Right cardiac atrium (tissue), 5 donors: ENCODE measurements around the gene SND1. TPM values are rescaled to one million over a fixed set of nuclear protein-coding genes. Genes with fewer than 3 reads are reported as not detected.

Experiments used
- ATAC-seq, 2 donors: fragments of 200-7000 bp; cut with Tn5 transposase; one replicate each; pipeline versions ENCODE4 v1.8.0 to v1.9.1; 2020; ENCODE audit warnings: moderate library complexity in 2 of 2, mild to moderate bottlenecking in 1 of 2
- DNase-seq, 3 donors: peaks; one replicate each; pipeline ENCODE4 v3.0.0-alpha.2; 2020
- H3K27ac ChIP-seq: one replicate; pipeline ENCODE4 v1.5.1; 2013; ENCODE audit warnings: mild to moderate bottlenecking, low read length, control low read depth, moderate library complexity
- H3K27me3 ChIP-seq: one replicate; pipeline ENCODE4 v1.6.1; 2013; ENCODE audit not compliant: control insufficient read depth, insufficient read depth
- H3K4me1 ChIP-seq: one replicate; pipeline ENCODE4 v1.6.1; 2013; ENCODE audit warnings: low read length; ENCODE audit not compliant: control insufficient read depth, insufficient read depth
- H3K4me3 ChIP-seq: one replicate; pipeline ENCODE4 v1.5.1; 2013; ENCODE audit warnings: low read length, control low read depth
- H3K9me3 ChIP-seq: one replicate; pipeline ENCODE4 v1.6.1; 2013; ENCODE audit warnings: low read length; ENCODE audit not compliant: control insufficient read depth
- WGBS: extraction: QIAGEN DNeasy Blood & Tissue Kit; methylation state at CpG from one replicate; pipeline ENCODE4 v1.1.7; 2013; 5-methylcytosine and 5-hydroxymethylcytosine counted together
- intact Hi-C, 4 donors: fragments of 100-400 bp; cut with DNase I; formaldehyde crosslinking; loops; one replicate each; pipeline versions ENCODE4 v1.11.0 to v1.14.0; 2022 to 2023
- polyA plus RNA-seq: library from polyadenylated mRNA; stranded (reverse); fragments of 200-250 nt; gene quantifications from one replicate; pipeline ENCODE4 v1.2.3, GENCODE V29; 2013
- total RNA-seq, 4 donors: library from RNA; stranded (reverse); fragmentation: NEBNext Ultra II Directional; extraction: Animal tissue kit (Norgen Biotek cat#: 25700); gene quantifications; one replicate each; pipeline ENCODE4 v1.2.1, GENCODE V29; 2021
- donor health status: healthy with polysubstance abuse.
- donor health status: DM: no; HTN: yes; CAD: no.
- donor health status: DM: no; HTN: no; CAD: no.
- donor health status: DM: no; HTN: yes; CAD: no; lungs with severe emphysema.
- donor health status: DM: yes; HTN: yes; CAD: no.

The SND1 gene
- total and polyA plus RNA-seq, 5 donors: 50.0 to 107 (median 89.3) TPM

DNA sequence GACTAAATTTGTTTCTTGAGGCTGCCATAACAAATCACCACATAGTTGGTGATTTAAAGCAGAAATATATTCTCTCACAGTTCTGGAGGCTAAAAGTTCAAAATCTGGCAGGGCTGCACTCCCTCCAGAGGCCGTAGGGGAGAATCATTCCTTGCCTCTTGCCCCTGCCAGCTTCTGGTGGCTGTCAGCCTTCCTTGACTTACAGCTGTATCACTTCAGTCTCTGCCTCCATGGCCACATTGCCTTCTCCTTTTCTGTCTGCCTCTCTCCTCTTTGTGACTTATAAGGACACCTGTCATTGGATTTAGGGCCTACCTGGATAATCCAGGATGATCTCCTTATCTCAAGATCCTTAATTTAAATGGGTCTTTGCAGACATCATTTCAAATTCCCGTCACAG, 385.1 kb downstream of the SND1 start:
- intact Hi-C loops: loop anchor here in 2 of 4 donors (5.0 to 10.0 kb wide), 2 partner anchors 175 to 322 kb away; no protein-coding TSS in a partner anchor
- Histone ChIP-seq H3K4me1 (peaks cover 1% of the 10 kb centered on the region), H3K27me3 (no peaks in the 10 kb centered on the region), H3K4me3 (no peak overlapping the region), H3K9me3 (no peaks in the 10 kb centered on the region), H3K27ac (no peak overlapping the region)
- no peak for ATAC-seq
- DNase-seq: no peak
- WGBS: 96% methylated on average over 2 of the region's 2 CpGs

DNA sequence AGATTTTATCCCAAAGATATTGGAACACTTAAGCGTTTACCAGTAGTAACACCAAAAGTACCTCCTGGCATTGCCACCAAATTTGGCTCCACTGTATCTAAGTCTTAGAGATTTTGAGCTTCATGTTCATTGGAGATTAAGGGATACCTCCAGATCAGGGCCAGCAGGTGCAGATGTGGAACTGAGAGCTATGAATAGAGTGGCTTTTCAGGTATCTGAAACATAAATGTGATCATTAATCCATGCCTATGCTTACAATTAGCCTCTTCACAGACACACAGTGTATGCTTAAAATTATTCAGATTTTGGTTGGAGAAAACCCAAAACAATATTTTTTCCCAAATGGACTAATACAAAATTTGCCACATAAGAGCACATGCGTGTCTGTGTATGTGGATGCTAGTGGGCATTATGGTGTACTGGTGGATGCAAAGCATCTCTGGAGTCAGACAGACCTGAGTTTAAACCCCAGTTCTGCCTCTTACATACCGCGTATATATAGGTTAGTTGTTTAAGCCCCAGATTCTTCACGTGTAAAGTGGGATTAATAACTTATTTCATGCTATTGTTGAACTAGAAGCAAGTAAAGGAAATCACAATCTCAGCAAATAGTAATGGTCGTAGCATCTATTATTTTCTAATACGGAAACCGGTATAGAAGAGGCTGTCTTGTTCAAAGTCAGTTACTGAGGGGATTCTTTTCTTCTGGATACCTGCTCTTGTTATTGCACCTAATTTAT, 386.1 kb downstream of the SND1 start:
- no peaks in the 10 kb centered on the region for H3K9me3 ChIP-seq
- WGBS: 97% methylated on average over 8 of the region's 8 CpGs
- no peak overlapping the region for H3K4me3 ChIP-seq
- DNase-seq (no peak), ATAC-seq (no peak)
- no peaks in the 10 kb centered on the region for H3K27me3 ChIP-seq
- intact Hi-C loops: loop anchor here in 2 of 4 donors (5.0 to 10.0 kb wide), 2 partner anchors 174 to 323 kb away; no protein-coding TSS in a partner anchor
- no peaks in the 10 kb centered on the region for H3K4me1 ChIP-seq
- H3K27ac ChIP-seq: no peak overlapping the region

DNA sequence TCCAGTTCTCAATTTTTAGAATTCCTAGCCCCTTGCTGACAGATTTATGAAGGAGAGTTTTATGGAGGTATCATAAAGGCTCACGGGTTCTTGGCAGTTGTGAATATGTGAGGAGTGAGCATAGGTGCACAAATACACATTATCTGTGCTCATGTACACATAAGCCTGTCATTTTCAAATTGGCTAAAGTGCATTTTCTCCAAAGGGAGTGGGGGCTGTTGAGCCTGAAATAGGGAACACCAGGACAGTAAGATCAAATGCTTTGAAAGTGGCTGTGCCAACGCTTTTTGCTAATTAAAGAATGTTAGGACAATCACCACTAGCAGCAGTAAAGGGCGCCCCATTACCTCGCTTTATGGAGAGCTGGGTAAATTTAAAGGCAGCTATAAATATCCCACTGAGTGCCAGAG, 387.6 kb downstream of the SND1 start:
- DNase-seq (no peak), ATAC-seq (no peak)
- Histone ChIP-seq H3K4me1 (no peaks in the 10 kb centered on the region), H3K27me3 (no peaks in the 10 kb centered on the region), H3K4me3 (no peak overlapping the region), H3K27ac (no peak overlapping the region), H3K9me3 (no peaks in the 10 kb centered on the region)
- WGBS: 97% methylated on average over 4 of the region's 4 CpGs
- intact Hi-C loops: loop anchor here in 2 of 4 donors (5.0 to 10.0 kb wide), 2 partner anchors 173 to 325 kb away; no protein-coding TSS in a partner anchor

DNA sequence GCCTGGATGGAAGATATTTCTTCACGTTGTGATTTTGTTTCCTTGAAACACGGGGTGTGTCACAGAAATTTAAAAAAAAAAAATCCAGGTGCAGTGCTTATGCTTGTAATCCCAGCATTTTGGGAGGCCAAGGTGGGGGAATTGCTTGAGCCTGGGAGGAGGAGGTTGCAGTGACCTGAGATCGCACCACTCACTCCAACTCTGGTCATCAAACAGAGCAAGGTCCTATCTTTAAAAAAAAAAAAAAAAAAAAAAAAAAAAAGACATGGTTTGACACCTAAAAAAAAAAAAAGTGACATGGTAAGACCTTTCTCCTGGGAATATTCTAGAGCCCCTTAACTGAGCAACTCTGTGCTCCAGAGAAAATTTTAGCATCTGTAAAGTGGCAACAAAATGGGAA, 388.2 kb downstream of the SND1 start:
- intact Hi-C loops: no loop called here
- H3K27me3 ChIP-seq: no peaks in the 10 kb centered on the region
- no peak overlapping the region for H3K4me3 ChIP-seq
- ATAC-seq (no peak), DNase-seq (no peak)
- WGBS: 91% methylated on average over 3 of the region's 3 CpGs
- no peaks in the 10 kb centered on the region for H3K4me1 ChIP-seq
- no peaks in the 10 kb centered on the region for H3K9me3 ChIP-seq
- no peak overlapping the region for H3K27ac ChIP-seq

DNA sequence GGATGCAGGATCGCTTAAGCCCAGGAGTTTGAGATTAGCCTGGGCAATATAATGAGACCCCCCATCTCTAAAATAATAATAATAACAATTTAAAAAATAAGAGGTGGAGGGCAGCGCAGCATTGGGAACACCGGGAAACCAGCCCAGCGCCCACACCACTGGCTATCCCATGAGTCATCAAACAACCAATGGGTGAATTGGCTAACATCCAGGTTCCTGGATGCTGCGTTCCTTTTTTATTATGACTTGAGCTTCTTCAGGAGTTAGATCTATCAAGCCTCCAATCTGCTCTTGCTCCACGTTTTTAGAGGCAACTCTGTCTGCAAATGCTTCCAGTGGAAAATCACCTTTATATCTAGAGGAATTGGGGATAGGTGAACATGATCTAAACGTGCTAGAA, 389.2 kb downstream of the SND1 start:
- DNase-seq: no peak
- 59% methylated on average over 7 of the region's 7 CpGs for WGBS
- Histone ChIP-seq H3K4me1 (no peaks in the 10 kb centered on the region), H3K27me3 (no peaks in the 10 kb centered on the region), H3K27ac (no peak overlapping the region), H3K9me3 (no peaks in the 10 kb centered on the region), H3K4me3 (no peak overlapping the region)
- intact Hi-C loops: no loop called here
- no peak for ATAC-seq

DNA sequence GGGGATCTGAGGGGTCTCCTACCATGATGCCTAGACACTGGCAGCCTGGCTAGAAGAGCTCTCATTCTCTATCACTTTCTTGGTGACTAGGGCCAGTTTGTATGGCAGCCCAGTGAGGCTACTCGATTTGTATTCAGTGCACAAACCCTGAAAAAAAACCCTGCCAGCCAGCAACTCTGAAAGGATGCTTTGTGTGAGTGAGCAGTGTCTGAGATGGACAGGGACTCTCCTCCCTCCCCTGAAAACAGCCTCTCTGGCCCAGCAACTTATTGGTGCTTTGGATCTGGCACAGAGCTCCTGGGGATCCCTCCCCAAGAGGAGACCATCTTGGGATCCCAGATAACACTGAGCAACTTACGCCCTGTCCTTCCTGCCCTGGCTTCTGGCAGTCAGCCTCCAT, 390.0 kb downstream of the SND1 start:
- ATAC-seq (no peak), DNase-seq (no peak)
- WGBS: 76% methylated on average over 2 of the region's 2 CpGs
- Histone ChIP-seq H3K27ac (no peak overlapping the region), H3K4me1 (no peaks in the 10 kb centered on the region), H3K27me3 (no peaks in the 10 kb centered on the region), H3K9me3 (no peaks in the 10 kb centered on the region), H3K4me3 (no peak overlapping the region)
- intact Hi-C loops: no loop called here

DNA sequence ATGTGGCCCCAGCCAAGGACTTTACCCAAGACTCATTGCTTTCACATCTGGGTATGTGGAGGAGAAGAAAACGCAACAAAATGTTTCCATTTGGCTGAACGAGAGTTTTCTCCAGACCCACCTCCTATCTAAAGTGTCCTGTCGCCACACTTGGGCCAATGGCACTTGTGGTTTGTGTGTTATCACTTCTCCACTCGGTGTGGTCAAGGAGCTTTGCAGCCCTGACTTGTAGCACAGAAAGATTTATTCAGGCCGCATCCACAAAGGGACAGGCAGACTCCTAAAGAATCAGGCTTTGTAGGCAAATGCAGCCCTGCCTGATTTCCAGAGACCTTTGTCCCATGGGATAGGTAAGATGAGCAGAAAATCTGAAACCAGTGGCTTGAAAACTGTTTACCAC, 392.1 kb downstream of the SND1 start:
- intact Hi-C loops: no loop called here
- DNase-seq (no peak), ATAC-seq (no peak)
- WGBS: 63% methylated on average over 5 of the region's 5 CpGs
- Histone ChIP-seq H3K27me3 (no peaks in the 10 kb centered on the region), H3K9me3 (no peaks in the 10 kb centered on the region), H3K4me3 (no peak overlapping the region), H3K4me1 (no peaks in the 10 kb centered on the region), H3K27ac (no peak overlapping the region)

DNA sequence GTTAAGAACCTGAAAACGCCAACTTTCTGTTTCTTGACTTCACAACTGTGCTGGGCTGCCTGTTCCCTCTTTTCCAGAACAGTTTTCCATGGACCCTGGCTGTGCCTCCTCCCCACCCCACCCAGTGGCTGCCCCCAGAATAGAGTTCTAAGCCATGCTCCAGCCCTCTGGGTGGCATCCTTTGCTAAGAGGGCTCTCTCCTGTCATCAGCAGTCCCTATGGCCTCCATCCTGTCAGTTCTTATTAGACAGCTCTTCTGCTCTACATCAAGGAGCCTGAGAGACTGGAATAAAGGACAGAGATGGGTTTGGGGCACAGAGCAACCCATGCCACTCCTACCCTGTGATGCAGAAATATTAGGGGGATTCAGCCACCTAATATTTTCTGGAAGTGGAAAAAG, 393.2 kb downstream of the SND1 start:
- Histone ChIP-seq H3K27ac (no peak overlapping the region), H3K27me3 (no peaks in the 10 kb centered on the region), H3K4me3 (no peak overlapping the region), H3K9me3 (no peaks in the 10 kb centered on the region), H3K4me1 (no peaks in the 10 kb centered on the region)
- intact Hi-C loops: no loop called here
- WGBS: 84% methylated on average over 1 of the region's 1 CpG
- DNase-seq (no peak), ATAC-seq (no peak)

DNA sequence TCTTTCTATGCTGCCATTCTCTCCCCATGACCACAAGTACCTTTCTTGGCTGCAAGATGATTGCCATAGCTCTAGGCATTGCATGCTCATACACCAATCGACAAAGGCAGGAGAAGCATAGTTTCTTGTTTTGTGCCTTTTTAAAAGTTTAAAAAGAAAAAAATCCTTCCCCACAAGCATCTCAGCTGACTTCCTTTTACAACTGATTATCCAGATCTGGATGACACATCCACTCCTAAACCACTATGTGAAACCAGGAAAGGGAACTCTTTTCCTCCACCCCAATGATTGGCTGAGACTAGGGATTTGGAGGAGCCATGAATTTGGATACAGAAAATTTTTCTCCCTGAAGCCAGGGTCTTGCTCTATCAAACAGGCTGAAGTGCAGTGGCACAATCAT, 393.8 kb downstream of the SND1 start:
- H3K27ac ChIP-seq: no peak overlapping the region
- H3K4me3 ChIP-seq: no peak overlapping the region
- intact Hi-C loops: no loop called here
- ATAC-seq (no peak), DNase-seq (no peak)
- WGBS: 75% methylated on average over 1 of the region's 1 CpG
- H3K27me3 ChIP-seq: no peaks in the 10 kb centered on the region
- H3K4me1 ChIP-seq: no peaks in the 10 kb centered on the region
- no peaks in the 10 kb centered on the region for H3K9me3 ChIP-seq

DNA sequence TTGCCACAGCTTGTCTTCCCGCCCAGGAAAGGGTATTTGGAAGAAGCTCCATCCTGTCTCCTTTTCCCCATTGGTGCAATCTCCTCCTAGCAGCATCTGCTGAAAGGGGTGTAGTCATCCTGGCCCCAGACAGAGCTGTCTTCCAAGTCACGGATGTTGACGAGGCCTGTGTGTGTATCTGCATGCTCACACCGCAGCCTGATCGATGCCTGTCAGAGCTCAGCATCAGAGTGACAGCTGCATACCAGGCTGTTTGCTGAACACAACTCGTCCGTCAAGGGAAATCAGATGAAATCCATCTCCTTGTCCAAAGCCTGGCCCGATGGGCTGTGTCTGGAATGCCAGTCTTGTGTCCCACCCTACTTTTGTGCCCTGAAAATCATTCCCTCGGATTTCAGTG, 400.4 kb downstream of the SND1 start:
- H3K27ac ChIP-seq: no peak overlapping the region
- H3K4me3 ChIP-seq: no peak overlapping the region
- DNase-seq (no peak), ATAC-seq (no peak)
- no peaks in the 10 kb centered on the region for H3K9me3 ChIP-seq
- peaks cover 2% of the 10 kb centered on the region for H3K4me1 ChIP-seq
- intact Hi-C loops: no loop called here
- 91% methylated on average over 9 of the region's 9 CpGs for WGBS
- H3K27me3 ChIP-seq: no peaks in the 10 kb centered on the region

DNA sequence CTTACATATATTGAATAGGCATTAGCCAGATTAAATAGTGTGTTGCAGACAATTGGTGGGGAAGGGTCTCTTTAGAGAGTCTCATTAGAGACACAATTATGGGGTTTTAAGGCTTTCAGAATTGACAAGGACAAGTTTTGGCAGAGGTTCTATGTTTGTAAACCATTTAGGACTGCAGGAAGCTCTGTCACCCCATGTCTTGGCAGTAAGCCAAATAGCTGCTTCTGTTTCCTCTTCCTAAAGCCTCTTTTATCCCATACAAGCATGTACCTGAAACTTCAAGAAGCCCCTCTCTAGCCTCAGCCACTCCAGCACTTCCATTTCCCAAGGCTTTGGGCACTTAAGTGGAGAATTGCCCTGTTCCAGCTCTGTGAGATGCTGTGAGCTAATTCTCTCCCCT, 401.0 kb downstream of the SND1 start:
- Histone ChIP-seq H3K27me3 (no peaks in the 10 kb centered on the region), H3K27ac (no peak overlapping the region), H3K9me3 (no peaks in the 10 kb centered on the region), H3K4me1 (peaks cover 2% of the 10 kb centered on the region), H3K4me3 (no peak overlapping the region)
- no peak for DNase-seq
- ATAC-seq: no peak
- intact Hi-C loops: no loop called here

DNA sequence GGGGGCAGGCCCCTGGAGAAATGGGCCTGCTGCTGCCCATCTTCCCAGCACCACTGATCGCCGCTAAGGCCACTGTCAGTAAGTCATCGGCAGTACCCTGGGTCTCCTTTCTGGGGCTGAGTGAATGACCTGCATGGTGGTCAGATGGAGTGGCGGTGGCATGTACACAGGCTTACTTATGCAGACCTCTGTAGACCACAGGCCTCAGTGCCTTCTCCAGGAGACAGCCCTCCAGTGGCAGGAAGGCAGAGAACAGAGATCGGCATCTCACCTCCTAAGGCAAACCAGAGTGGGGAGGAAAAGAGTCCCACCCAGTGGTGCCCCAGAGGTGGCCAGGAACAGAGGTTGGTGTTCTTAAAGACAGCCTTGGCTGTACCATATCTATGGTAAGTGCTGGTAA, 402.0 kb downstream of the SND1 start:
- Histone ChIP-seq H3K27ac (no peak overlapping the region), H3K27me3 (no peaks in the 10 kb centered on the region), H3K4me1 (peaks cover 2% of the 10 kb centered on the region), H3K4me3 (no peak overlapping the region), H3K9me3 (no peaks in the 10 kb centered on the region)
- 97% methylated on average over 5 of the region's 5 CpGs for WGBS
- intact Hi-C loops: no loop called here
- no peak for DNase-seq
- no peak for ATAC-seq
